Activated naive CD4-positive, alpha-beta T cell (primary cell): Measurements from ENCODE around the gene NOVA1.

Source experiments
- DNase-seq, 4 experiments: peaks; one replicate each; lab custom pipeline; 2025; lab: John Stamatoyannopoulos, UW

NOVA1 gene

DNA sequence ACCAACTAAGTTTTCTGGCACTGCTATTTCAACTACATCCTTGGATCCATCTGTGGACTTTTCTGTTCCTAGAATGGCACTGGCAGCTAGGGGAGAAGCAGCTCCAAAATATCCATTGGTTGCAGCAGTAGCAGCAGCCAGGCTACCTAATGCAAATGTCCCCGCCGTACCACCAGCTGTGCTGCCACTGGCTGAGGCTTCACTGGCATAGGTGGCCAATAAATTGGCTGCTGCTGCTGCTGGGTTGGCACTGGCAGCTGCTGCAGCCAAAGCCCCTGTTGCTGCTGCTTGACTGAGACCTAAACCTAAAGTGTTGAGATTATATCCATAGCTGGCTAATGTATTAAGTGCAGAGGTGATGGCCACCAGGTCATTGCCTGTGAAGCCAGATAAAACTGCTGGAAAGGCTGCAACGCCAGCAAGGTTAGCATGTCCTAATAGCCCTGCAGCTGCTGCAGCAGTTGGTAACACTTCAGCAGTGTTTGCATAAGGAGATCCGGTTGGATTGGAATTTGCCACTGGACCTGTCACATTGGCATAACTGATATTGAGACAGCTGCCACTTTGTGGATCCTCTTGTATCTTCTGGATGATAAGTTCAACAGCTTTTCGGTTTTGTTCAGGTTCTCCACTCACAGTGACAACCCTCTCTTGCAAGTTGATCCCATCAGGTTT, 149.5 kb downstream of the NOVA1 start:
- DNase-seq: no peak

DNA sequence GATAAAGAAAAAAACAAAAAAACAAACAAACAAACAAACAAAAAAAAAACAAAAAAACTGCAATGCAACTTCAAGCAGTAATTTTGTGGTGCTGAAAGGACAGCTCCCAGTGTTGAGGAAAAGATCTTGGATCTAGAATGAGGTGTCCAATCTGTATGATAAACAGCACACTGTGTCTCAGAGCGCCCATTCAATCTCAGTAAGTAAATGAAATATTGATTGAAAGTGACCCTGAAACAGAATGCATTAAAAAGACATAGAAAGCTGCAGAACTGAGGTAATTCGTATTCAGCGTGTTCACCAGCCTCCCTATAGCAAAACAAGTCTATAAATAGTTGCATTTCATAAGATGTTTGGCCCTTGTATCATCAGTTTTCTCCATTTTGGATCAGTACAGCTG, 153.0 kb downstream of the NOVA1 start:
- DNase-seq: no peak

GRCh38 chr14:26443654-26444053, 154.2 kb downstream of the NOVA1 start:
- no peak for DNase-seq

DNA sequence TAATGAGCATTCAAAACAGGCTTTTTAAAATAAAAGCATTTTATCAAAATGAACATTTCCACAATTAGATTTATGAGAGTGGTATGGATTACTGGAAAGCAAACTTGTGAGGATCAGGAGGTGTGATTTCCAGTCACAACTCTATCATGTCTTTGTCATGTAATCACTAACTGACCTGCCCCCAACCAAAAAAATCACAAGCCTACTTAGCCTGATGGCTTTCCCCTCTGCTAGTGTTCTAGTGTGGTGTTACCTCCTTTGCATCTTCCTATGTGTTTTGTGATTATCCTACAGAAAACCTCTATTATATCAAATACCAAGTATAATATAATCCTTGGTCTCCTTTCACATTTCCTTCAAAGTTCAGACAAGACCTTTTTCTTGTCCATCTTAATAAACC, 168.6 kb downstream of the NOVA1 start:
- no peak for DNase-seq

DNA sequence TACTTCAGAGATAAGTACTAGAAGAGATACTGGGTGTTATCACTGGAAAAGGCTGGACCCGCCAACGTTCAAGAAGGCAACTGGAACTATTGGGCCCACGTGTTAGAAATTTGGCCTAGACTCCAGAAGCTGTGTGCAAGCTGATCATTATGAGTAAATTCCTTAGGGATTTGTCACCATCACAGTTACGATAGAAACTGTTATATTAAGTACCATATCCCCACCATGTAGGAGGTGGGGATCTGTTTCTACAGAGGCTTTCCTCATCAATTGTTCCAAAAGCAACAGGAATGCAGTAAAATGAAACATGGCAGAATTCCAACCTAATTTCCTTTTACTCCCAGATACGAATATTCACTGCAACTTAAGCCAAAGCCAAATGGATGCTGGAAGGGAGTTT, 170.7 kb downstream of the NOVA1 start:
- DNase-seq: no peak

GRCh38 chr14:26424537-26424936, 173.3 kb downstream of the NOVA1 start:
- DNase-seq: no peak

- no peak for DNase-seq
These were observed 182.2 kb downstream of the NOVA1 start for GRCh38 chr14:26415618-26416123.

GRCh38 chr14:26414926-26415325, 182.9 kb downstream of the NOVA1 start:
- no peak for DNase-seq

DNA sequence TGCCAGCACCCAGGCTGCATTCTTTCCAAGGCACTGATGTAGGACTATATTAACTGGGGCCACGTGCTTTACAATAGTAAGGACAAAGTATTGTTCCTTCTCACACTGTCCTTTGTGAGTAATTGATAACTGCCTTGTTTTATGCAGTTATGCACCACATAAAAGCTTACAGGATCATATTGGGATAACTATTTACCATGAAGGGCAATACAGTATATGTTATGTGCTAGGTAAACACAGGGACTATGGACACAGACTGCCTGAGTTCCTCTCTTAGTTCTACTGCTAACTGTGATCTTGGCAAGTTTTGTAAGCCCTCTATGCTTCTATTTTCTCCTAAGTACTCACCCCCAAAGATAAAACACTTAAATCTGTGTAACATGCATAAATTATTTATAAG, 183.7 kb downstream of the NOVA1 start:
- DNase-seq: no peak

DNA sequence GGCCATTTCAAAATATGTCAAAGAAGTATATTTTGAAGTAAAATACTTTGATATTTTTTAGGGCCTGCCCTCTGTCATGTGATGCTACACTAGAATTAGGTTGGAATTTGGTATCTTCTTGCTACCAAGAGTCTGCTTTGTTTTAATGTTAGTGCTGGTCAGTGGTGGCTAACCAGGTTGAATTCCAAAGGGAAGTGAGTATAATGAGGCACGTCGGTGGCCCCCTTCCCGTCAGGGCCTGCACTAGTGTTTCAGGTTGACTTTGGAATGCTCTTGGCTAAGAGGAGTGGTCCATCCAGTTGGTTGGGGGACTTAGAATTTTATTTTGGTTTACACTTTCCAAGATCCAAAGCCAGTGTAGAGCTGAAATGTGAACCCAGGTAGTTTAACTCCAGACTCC, 185.4 kb downstream of the NOVA1 start:
- no peak for DNase-seq

DNA sequence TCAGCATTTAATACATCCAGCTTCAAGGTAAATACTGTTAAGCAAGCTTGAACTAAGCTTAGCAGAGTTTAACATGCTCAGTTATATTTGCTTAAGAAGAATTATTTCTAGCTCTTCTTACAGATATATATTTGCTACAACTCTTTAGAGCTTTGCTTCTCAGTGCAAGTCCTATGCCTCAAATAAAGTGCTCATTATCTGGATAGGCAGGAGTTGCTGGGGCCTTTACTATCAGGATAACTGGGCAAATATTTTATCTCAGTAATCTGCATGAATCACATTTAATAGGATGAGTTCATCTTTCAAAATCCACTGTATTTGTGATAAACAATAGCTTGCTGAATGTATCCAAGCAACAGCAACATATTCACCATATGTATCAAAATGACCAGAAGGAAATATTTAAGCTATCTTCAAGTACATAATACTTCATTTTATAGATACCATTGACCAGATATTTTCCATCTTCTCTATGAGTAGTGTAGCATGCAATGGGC, 187.6 kb downstream of the NOVA1 start:
- DNase-seq: no peak

DNA sequence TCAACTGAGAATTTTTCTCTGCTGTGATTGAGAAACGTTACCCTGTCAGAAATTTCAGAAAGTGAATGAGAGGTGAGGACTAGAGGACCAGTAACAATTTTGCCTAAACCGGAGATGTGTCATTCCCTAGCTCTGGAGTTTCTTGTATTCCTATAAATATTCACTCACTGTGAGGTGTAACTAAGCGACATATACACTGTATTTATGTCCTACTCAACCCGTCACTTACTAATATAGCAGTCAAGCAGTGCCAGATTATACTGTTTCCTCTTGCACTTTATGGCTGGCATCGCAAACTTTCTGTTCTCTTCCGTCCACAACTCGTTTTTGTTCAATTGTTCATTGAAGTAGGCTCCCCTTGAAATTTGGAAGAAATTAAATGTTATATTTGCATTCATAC, 192.9 kb downstream of the NOVA1 start:
- no peak for DNase-seq

GRCh38 chr14:26403760-26404159, 194.1 kb downstream of the NOVA1 start:
- no peak for DNase-seq

DNA sequence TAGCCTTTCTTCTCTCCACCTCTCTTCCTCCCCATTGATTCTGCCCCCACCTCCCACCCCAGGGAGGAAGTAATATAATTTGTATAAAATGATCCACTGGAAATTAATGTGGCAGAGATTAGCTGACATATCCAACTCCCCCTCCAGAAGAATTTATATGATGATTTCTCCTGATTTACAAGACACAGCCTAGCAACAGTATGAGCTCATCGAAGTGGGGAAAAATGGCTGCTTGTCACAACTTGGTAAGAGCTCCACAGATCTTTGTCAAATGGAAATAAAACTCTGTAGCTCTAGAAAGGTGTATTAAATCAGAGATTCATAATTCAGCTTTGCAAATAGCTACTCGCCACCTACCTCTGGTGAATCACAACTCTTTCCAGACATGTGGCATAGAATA, 195.7 kb downstream of the NOVA1 start:
- no peak for DNase-seq

- DNase-seq: no peak
These were observed 196.5 kb downstream of the NOVA1 start for GRCh38 chr14:26401179-26401968.

- no peak for DNase-seq
These were observed 197.5 kb downstream of the NOVA1 start for GRCh38 chr14:26400373-26400772.

DNA sequence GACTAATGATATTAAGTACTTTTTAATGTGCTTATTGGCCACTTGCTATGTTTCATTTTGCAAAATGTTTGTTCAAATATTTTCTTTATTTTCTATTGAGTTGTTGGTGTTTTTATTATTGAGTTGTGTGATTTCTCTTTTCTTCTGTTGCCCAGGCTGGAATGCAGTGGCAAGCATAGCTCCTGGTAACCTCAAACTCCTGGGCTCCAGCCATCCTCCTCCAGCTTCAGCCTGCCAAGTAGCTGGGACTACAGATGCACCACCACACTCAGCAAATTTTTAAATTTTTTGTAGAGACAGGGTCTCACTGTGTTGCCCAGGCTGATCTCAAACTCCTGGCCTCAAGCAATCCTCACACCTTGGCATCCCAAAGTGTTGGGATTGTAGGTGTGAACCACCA, 199.2 kb downstream of the NOVA1 start:
- no peak for DNase-seq
